ENCODE data around the gene DDA1. TPM values are rescaled to one million over a fixed set of nuclear protein-coding genes. Genes with fewer than 3 reads are reported as not detected.

The DDA1 gene
- total and polyA plus RNA-seq, 2 of the 13 experiments (the other 11 are each of a cell fraction or from before 2014, with no cell fraction given): 24.5 to 26.0 TPM

DNA sequence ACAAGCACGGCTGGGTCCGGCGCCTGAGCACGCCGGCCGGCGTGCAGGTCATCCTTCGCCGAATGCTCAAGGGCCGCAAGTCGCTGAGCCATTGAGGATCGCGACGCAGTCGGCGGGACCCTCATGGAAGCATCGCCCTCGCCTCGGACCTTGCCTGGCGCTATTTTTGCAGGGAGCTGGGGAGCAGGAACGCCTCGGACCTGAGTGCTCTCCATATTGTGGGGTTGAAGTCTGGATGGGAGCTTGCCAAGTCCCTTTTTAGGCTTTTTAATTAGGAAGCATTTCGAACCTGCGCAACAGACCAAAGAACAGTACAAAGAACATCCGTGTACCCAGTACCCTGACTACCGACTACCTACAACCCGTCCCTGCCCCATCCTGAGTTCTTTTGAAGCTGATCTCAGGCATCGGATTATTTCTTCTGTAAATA, 3.1 kb upstream of the DDA1 start (continued):
- TF ChIP-seq, protein P1, sequence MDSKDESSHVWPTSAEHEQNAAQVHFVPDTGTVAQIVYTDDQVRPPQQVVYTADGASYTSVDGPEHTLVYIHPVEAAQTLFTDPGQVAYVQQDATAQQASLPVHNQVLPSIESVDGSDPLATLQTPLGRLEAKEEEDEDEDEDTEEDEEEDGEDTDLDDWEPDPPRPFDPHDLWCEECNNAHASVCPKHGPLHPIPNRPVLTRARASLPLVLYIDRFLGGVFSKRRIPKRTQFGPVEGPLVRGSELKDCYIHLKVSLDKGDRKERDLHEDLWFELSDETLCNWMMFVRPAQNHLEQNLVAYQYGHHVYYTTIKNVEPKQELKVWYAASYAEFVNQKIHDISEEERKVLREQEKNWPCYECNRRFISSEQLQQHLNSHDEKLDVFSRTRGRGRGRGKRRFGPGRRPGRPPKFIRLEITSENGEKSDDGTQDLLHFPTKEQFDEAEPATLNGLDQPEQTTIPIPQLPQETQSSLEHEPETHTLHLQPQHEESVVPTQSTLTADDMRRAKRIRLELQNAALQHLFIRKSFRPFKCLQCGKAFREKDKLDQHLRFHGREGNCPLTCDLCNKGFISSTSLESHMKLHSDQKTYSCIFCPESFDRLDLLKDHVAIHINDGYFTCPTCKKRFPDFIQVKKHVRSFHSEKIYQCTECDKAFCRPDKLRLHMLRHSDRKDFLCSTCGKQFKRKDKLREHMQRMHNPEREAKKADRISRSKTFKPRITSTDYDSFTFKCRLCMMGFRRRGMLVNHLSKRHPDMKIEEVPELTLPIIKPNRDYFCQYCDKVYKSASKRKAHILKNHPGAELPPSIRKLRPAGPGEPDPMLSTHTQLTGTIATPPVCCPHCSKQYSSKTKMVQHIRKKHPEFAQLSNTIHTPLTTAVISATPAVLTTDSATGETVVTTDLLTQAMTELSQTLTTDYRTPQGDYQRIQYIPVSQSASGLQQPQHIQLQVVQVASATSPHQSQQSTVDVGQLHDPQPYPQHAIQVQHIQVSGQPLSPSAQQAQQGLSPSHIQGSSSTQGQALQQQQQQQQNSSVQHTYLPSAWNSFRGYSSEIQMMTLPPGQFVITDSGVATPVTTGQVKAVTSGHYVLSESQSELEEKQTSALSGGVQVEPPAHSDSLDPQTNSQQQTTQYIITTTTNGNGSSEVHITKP (CRISPR knock-in tag; IDR thresholded peaks at IDR 0.05; ENCODE audit: low read depth): no peak
- TF ChIP-seq, protein P2, sequence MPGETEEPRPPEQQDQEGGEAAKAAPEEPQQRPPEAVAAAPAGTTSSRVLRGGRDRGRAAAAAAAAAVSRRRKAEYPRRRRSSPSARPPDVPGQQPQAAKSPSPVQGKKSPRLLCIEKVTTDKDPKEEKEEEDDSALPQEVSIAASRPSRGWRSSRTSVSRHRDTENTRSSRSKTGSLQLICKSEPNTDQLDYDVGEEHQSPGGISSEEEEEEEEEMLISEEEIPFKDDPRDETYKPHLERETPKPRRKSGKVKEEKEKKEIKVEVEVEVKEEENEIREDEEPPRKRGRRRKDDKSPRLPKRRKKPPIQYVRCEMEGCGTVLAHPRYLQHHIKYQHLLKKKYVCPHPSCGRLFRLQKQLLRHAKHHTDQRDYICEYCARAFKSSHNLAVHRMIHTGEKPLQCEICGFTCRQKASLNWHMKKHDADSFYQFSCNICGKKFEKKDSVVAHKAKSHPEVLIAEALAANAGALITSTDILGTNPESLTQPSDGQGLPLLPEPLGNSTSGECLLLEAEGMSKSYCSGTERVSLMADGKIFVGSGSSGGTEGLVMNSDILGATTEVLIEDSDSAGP (CRISPR knock-in tag; IDR thresholded peaks at IDR 0.05; ENCODE audit: borderline replicate concordance): no peak
- no peak for TF ChIP-seq RFXANK (CRISPR knock-in tag; IDR thresholded peaks at IDR 0.05)
- TF ChIP-seq, protein P3, sequence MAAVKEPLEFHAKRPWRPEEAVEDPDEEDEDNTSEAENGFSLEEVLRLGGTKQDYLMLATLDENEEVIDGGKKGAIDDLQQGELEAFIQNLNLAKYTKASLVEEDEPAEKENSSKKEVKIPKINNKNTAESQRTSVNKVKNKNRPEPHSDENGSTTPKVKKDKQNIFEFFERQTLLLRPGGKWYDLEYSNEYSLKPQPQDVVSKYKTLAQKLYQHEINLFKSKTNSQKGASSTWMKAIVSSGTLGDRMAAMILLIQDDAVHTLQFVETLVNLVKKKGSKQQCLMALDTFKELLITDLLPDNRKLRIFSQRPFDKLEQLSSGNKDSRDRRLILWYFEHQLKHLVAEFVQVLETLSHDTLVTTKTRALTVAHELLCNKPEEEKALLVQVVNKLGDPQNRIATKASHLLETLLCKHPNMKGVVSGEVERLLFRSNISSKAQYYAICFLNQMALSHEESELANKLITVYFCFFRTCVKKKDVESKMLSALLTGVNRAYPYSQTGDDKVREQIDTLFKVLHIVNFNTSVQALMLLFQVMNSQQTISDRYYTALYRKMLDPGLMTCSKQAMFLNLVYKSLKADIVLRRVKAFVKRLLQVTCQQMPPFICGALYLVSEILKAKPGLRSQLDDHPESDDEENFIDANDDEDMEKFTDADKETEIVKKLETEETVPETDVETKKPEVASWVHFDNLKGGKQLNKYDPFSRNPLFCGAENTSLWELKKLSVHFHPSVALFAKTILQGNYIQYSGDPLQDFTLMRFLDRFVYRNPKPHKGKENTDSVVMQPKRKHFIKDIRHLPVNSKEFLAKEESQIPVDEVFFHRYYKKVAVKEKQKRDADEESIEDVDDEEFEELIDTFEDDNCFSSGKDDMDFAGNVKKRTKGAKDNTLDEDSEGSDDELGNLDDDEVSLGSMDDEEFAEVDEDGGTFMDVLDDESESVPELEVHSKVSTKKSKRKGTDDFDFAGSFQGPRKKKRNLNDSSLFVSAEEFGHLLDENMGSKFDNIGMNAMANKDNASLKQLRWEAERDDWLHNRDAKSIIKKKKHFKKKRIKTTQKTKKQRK (IDR thresholded peaks at IDR 0.05; ENCODE audit: low read length): no peak
- TF ChIP-seq TRIM24 (CRISPR knock-in tag; IDR thresholded peaks at IDR 0.05): no peak
- TF ChIP-seq DMAP1 (CRISPR knock-in tag; IDR thresholded peaks at IDR 0.05): peak; percentile 57
- TF ChIP-seq ZNF598 (CRISPR knock-in tag; IDR thresholded peaks at IDR 0.05; ENCODE audit: borderline replicate concordance): no peak
- TF ChIP-seq, protein P4, sequence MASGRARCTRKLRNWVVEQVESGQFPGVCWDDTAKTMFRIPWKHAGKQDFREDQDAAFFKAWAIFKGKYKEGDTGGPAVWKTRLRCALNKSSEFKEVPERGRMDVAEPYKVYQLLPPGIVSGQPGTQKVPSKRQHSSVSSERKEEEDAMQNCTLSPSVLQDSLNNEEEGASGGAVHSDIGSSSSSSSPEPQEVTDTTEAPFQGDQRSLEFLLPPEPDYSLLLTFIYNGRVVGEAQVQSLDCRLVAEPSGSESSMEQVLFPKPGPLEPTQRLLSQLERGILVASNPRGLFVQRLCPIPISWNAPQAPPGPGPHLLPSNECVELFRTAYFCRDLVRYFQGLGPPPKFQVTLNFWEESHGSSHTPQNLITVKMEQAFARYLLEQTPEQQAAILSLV (CRISPR knock-in tag; IDR thresholded peaks at IDR 0.05; ENCODE audit: borderline replicate concordance): no peak
- TF ChIP-seq ZNF674 (CRISPR knock-in tag; IDR thresholded peaks at IDR 0.05; ENCODE audit: low read depth): no peak
- no peak for TF ChIP-seq PCBP2 (optimal IDR thresholded peaks at IDR 0.05; ENCODE audit: low read depth, low read length, poor library complexity, severe bottlenecking)
- no peak for TF ChIP-seq FLYWCH1 (CRISPR knock-in tag; IDR thresholded peaks at IDR 0.05)
- peak in 1 of 2 experiments; percentile 8; a peak in 1 of 4 replicates for TF ChIP-seq POLR2A (IDR thresholded peaks at IDR 0.05; ENCODE audit: insufficient read depth in 1 of 2, low read depth in 2 of 2, low read length in 2 of 2)
- TF ChIP-seq NR2C2 (CRISPR knock-in tag; IDR thresholded peaks at IDR 0.05; ENCODE audit: borderline replicate concordance): no peak; the same call in 1 of the 2 replicates
- TF ChIP-seq ZNF607 (CRISPR knock-in tag; IDR thresholded peaks at IDR 0.05; ENCODE audit: borderline replicate concordance): no peak
- no peak for TF ChIP-seq SALL2 (CRISPR knock-in tag; IDR thresholded peaks at IDR 0.05)
- TF ChIP-seq ZNF775 (CRISPR knock-in tag; IDR thresholded peaks at IDR 0.05; ENCODE audit: borderline replicate concordance): no peak
- peak; percentile 8; the same call in 1 of the 2 replicates for TF ChIP-seq ATF7-NPFF (CRISPR knock-in tag; IDR thresholded peaks at IDR 0.05; ENCODE audit: low read depth)
- TF ChIP-seq MZF1 (CRISPR knock-in tag; IDR thresholded peaks at IDR 0.05; ENCODE audit: borderline replicate concordance): no peak
- TF ChIP-seq, protein P5, sequence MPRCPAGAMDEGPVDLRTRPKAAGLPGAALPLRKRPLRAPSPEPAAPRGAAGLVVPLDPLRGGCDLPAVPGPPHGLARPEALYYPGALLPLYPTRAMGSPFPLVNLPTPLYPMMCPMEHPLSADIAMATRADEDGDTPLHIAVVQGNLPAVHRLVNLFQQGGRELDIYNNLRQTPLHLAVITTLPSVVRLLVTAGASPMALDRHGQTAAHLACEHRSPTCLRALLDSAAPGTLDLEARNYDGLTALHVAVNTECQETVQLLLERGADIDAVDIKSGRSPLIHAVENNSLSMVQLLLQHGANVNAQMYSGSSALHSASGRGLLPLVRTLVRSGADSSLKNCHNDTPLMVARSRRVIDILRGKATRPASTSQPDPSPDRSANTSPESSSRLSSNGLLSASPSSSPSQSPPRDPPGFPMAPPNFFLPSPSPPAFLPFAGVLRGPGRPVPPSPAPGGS (CRISPR knock-in tag; IDR thresholded peaks at IDR 0.05): 0 out of 2 replicates have a peak, but pooled peaks have one; percentile 0
